ENCODE results near the gene BCKDHB.

GRCh38 chr6:80154160-80154559 is 47.7 kb downstream of the BCKDHB start:
- no peak for TF ChIP-seq FOXA1 (IDR thresholded peaks at IDR 0.05)
- no peak for TF ChIP-seq SP1 (IDR thresholded peaks at IDR 0.05)
- TF ChIP-seq, protein P1, sequence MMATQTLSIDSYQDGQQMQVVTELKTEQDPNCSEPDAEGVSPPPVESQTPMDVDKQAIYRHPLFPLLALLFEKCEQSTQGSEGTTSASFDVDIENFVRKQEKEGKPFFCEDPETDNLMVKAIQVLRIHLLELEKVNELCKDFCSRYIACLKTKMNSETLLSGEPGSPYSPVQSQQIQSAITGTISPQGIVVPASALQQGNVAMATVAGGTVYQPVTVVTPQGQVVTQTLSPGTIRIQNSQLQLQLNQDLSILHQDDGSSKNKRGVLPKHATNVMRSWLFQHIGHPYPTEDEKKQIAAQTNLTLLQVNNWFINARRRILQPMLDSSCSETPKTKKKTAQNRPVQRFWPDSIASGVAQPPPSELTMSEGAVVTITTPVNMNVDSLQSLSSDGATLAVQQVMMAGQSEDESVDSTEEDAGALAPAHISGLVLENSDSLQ (IDR thresholded peaks at IDR 0.05): no peak
- no peak for TF ChIP-seq FOXM1 (IDR thresholded peaks at IDR 0.05; ENCODE audit: borderline replicate concordance)
- no peak for TF ChIP-seq ELF4 (IDR thresholded peaks at IDR 0.05)
- TF ChIP-seq ARNT (IDR thresholded peaks at IDR 0.05): no peak
- no peak for TF ChIP-seq BHLHE40 (IDR thresholded peaks at IDR 0.05; ENCODE audit: borderline replicate concordance)
